ENCODE results near the gene ERCC8. TPM values are rescaled to one million over a fixed set of nuclear protein-coding genes. Genes with fewer than 3 reads are reported as not detected.

ERCC8 gene
- total RNA-seq, 1 experiment from 2014 or later = 15.1 TPM

DNA sequence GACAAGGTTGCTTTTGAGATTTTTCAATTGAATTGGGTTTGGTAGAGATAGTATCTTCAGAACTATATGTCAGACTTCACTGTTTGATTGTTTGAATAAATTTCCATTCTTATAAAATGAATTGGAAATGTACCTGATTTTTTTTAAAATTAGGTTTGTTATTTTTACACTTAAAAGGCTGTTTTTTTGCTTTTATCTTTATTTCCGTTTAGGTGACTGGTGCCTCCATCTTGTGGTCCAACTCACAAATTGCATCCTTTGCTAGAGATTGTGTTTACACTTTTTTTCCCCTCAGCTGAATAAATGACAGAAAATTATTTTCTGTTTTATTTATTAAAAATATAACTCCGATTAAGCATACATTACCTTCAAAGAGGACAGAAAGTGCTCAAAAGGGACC, 15.7 kb upstream of the ERCC8 start:
- intact Hi-C loops (cut with micrococcal nuclease) = loop anchor here (1.0 kb wide), 1 partner anchor 283 kb away; no protein-coding TSS in a partner anchor
- POLR2A ChIA-PET = no interaction called here
- H2AFZ ChIP-seq (ENCODE audit: low read depth, low read length, poor library complexity, severe bottlenecking) = no peak overlapping the region
- no peaks in the 10 kb centered on the region for H4K20me1 ChIP-seq (ENCODE audit: insufficient read depth)
- TF ChIP-seq RAD21 (IDR thresholded peaks at IDR 0.05; ENCODE audit: low read depth) (peak; percentile 38), SRF (IDR thresholded peaks at IDR 0.05; ENCODE audit: low read depth) (no peak)
- TF ChIP-seq, protein P1, sequence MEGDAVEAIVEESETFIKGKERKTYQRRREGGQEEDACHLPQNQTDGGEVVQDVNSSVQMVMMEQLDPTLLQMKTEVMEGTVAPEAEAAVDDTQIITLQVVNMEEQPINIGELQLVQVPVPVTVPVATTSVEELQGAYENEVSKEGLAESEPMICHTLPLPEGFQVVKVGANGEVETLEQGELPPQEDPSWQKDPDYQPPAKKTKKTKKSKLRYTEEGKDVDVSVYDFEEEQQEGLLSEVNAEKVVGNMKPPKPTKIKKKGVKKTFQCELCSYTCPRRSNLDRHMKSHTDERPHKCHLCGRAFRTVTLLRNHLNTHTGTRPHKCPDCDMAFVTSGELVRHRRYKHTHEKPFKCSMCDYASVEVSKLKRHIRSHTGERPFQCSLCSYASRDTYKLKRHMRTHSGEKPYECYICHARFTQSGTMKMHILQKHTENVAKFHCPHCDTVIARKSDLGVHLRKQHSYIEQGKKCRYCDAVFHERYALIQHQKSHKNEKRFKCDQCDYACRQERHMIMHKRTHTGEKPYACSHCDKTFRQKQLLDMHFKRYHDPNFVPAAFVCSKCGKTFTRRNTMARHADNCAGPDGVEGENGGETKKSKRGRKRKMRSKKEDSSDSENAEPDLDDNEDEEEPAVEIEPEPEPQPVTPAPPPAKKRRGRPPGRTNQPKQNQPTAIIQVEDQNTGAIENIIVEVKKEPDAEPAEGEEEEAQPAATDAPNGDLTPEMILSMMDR (IDR thresholded peaks at IDR 0.05 in 2 of 3, conservative IDR thresholded peaks at IDR 0.05 in 1 of 3; ENCODE audit: borderline replicate concordance in 1 of 3, insufficient read depth in 1 of 3, low read depth in 2 of 3, low read length in 2 of 3) = peak; percentile 15 to 60 (median 53); a peak in 5 of 6 replicates
- peaks cover 58% of the 10 kb centered on the region for H3K79me2 ChIP-seq (ENCODE audit: insufficient read depth, low read length)
- no peaks in the 10 kb centered on the region for H3K27me3 ChIP-seq (ENCODE audit: insufficient read depth, low read length)
- BruUV-seq (replicated peaks) = no TSS peak
- DNase-seq (ENCODE audit: low read depth, low spot score) = peak; percentile 6
- no peak overlapping the region for H3K27ac ChIP-seq (ENCODE audit: low read depth, low read length)
- H3K9me2 ChIP-seq (ENCODE audit: insufficient read depth) = no peaks in the 10 kb centered on the region
- CTCF ChIA-PET = interaction anchor here (1.0 to 2.7 kb wide), 4 partner anchors 93 to 973 kb away, joined by 3 to 16 read pairs (median 8); no protein-coding TSS in a partner anchor
- H3K4me2 ChIP-seq (ENCODE audit: low read length) = no peak overlapping the region
- no peak overlapping the region for H3K9ac ChIP-seq (ENCODE audit: low read length)
- no peaks in the 10 kb centered on the region for H3K36me3 ChIP-seq (ENCODE audit: control insufficient read depth in 1 of 2, insufficient read depth in 2 of 2, low read length in 2 of 2)
- no peaks in the 10 kb centered on the region; a peak in 1 of 4 replicates for H3K9me3 ChIP-seq (ENCODE audit: control insufficient read depth in 1 of 2, insufficient read depth in 1 of 2, low read depth in 1 of 2, low read length in 2 of 2)
- H3K4me1 ChIP-seq (ENCODE audit: control insufficient read depth in 1 of 2, insufficient read depth in 2 of 2, low read length in 2 of 2) = no peaks in the 10 kb centered on the region; a peak in 1 of 4 replicates
- no peak for ATAC-seq
- H3K4me3 ChIP-seq (replicated peaks in 1 of 2; ENCODE audit: low read depth in 1 of 2, low read length in 2 of 2) = no peak overlapping the region
- RAD21 ChIA-PET (ENCODE audit: low non-redundant PET in 1 of 2, low total read pairs in 2 of 2, uncharacterized antibody in 2 of 2, unreplicated experiment in 2 of 2) = no interaction called here

DNA sequence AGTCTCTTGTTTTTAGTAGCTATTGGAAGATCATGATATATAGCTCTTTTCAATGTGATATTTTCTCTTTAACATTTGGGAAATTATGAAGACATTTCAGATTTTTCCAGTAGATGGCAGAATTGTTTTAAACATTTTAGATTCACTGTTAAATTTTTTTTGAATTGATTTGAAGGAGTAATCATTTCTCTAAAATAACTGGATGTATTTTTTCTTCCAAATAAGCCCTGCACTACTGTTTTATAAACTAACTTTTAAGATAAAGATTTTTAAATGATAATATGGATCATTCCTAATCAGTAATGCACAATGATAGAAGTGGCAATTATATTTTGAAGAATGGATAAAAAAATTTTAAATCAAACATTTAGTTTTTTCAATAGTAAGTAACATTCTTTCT, 14.3 kb upstream of the ERCC8 start:
- CTCF ChIA-PET = interaction anchor here (0.7 to 2.7 kb wide), 23 partner anchors 8 to 1185 kb away, joined by 3 to 16 read pairs (median 3); partner anchors contain the start of genes ERCC8, NDUFAF2 and ZSWIM6
- peaks cover 66% of the 10 kb centered on the region for H3K79me2 ChIP-seq (ENCODE audit: insufficient read depth, low read length)
- BruUV-seq (replicated peaks) = no TSS peak
- no peaks in the 10 kb centered on the region for H3K9me2 ChIP-seq (ENCODE audit: insufficient read depth)
- no peaks in the 10 kb centered on the region for H3K27me3 ChIP-seq (ENCODE audit: insufficient read depth, low read length)
- no peak for ATAC-seq
- intact Hi-C loops (cut with micrococcal nuclease) = loop anchor here (1.0 to 10.0 kb wide), 5 partner anchors 93 to 1186 kb away; partner anchors contain the start of gene SMIM15
- no peaks in the 10 kb centered on the region; a peak in 1 of 4 replicates for H3K4me1 ChIP-seq (ENCODE audit: control insufficient read depth in 1 of 2, insufficient read depth in 2 of 2, low read length in 2 of 2)
- POLR2A ChIA-PET = no interaction called here
- H4K20me1 ChIP-seq (ENCODE audit: insufficient read depth) = no peaks in the 10 kb centered on the region
- no peak overlapping the region for H3K4me3 ChIP-seq (replicated peaks in 1 of 2; ENCODE audit: low read depth in 1 of 2, low read length in 2 of 2)
- H3K9me3 ChIP-seq (ENCODE audit: control insufficient read depth in 1 of 2, insufficient read depth in 1 of 2, low read depth in 1 of 2, low read length in 2 of 2) = peaks cover 0 to 9% of the 10 kb centered on the region in 2 experiments; a peak in 1 of 4 replicates
- TF ChIP-seq FOSL1 (IDR thresholded peaks at IDR 0.05; ENCODE audit: low read depth) (no peak), YY1 (IDR thresholded peaks at IDR 0.05; ENCODE audit: extremely low read depth, insufficient replicate concordance, low read depth, low read length) (no peak), SRF (IDR thresholded peaks at IDR 0.05; ENCODE audit: low read depth) (no peak), RAD21 (IDR thresholded peaks at IDR 0.05; ENCODE audit: low read depth) (peak; percentile 48), ZFX (IDR thresholded peaks at IDR 0.05) (no peak), POLR2AphosphoS5 (IDR thresholded peaks at IDR 0.05; ENCODE audit: low read depth, low read length) (no peak)
- TF ChIP-seq, protein P1 (IDR thresholded peaks at IDR 0.05 in 2 of 3, conservative IDR thresholded peaks at IDR 0.05 in 1 of 3; ENCODE audit: borderline replicate concordance in 1 of 3, insufficient read depth in 1 of 3, low read depth in 2 of 3, low read length in 2 of 3) = peak in 2 of 3 experiments; percentile 24 to 49; a peak in 3 of 6 replicates
- TF ChIP-seq, protein P2, sequence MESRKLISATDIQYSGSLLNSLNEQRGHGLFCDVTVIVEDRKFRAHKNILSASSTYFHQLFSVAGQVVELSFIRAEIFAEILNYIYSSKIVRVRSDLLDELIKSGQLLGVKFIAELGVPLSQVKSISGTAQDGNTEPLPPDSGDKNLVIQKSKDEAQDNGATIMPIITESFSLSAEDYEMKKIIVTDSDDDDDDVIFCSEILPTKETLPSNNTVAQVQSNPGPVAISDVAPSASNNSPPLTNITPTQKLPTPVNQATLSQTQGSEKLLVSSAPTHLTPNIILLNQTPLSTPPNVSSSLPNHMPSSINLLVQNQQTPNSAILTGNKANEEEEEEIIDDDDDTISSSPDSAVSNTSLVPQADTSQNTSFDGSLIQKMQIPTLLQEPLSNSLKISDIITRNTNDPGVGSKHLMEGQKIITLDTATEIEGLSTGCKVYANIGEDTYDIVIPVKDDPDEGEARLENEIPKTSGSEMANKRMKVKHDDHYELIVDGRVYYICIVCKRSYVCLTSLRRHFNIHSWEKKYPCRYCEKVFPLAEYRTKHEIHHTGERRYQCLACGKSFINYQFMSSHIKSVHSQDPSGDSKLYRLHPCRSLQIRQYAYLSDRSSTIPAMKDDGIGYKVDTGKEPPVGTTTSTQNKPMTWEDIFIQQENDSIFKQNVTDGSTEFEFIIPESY (IDR thresholded peaks at IDR 0.05; ENCODE audit: extremely low read depth, insufficient replicate concordance, low read length) = no peak
- RAD21 ChIA-PET (ENCODE audit: low non-redundant PET in 1 of 2, low total read pairs in 2 of 2, uncharacterized antibody in 2 of 2, unreplicated experiment in 2 of 2) = interaction anchor here in 1 of 2 experiments (0.6 kb wide), 1 partner anchor 206 kb away, joined by 3 read pairs; no protein-coding TSS in a partner anchor
- H3K27ac ChIP-seq (ENCODE audit: low read depth, low read length) = no peak overlapping the region
- no peak overlapping the region for H3K4me2 ChIP-seq (ENCODE audit: low read length)
- no peaks in the 10 kb centered on the region; a peak in 1 of 4 replicates for H3K36me3 ChIP-seq (ENCODE audit: control insufficient read depth in 1 of 2, insufficient read depth in 2 of 2, low read length in 2 of 2)
- H3K9ac ChIP-seq (ENCODE audit: low read length) = no peak overlapping the region
- DNase-seq (ENCODE audit: low read depth, low spot score) = peak; percentile 21
- H2AFZ ChIP-seq (ENCODE audit: low read depth, low read length, poor library complexity, severe bottlenecking) = no peak overlapping the region
